HG02852 (cell line): ENCODE measurements around the gene PAK3.

ENCODE experiments used
- ATAC-seq: cut with Tn5 transposase; IDR thresholded peaks from one replicate; pipeline ENCODE4 v1.9.1; 2021; ENCODE audit warnings: mild to moderate bottlenecking, moderate library complexity; ENCODE audit not compliant: unreplicated experiment

PAK3 gene

GRCh38 chrX:111129921-111130320 is 33.9 kb downstream of the PAK3 start:
- no peak for ATAC-seq

DNA sequence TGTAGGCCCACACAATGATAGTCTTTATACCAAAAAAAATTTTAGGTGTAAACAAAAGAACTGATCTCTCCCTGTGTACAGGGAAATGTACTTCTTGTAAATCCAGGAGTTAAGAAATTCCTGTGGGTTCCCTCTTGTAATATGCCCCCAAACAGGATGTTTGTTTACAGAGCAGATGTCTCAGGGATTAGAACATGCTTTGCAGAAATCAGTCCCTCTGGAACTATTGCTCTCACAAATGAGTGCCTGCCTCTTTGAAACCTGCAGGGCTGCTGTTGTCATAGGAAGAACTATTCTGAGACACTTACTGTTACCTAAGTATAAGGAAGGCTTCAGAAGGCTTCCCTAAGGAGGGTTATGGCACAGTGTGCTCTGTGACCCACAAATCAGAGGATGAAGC is 35.6 kb downstream of the PAK3 start:
- no peak for ATAC-seq

GRCh38 chrX:111133389-111133788 is 37.4 kb downstream of the PAK3 start:
- no peak for ATAC-seq

DNA sequence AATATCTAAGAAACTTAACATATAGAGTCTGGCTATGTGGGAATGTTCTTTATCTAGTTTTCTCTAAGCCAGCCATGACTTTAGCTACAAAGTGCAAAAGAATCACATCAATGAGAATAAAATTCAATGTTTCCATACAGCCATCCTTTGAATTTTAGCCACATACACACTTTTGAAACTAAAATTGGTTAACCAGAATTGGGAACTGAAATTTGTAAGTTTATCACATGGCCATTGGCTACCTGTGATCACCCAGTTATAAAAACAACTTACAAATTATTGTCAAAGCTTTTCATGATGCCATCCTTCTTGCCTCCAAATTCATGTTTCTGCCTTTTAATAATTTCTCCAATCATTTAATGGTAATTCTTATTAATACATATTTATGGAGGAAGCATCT is 49.9 kb downstream of the PAK3 start:
- no peak for ATAC-seq

GRCh38 chrX:111151764-111152163 is 55.8 kb downstream of the PAK3 start:
- ATAC-seq = no peak

DNA sequence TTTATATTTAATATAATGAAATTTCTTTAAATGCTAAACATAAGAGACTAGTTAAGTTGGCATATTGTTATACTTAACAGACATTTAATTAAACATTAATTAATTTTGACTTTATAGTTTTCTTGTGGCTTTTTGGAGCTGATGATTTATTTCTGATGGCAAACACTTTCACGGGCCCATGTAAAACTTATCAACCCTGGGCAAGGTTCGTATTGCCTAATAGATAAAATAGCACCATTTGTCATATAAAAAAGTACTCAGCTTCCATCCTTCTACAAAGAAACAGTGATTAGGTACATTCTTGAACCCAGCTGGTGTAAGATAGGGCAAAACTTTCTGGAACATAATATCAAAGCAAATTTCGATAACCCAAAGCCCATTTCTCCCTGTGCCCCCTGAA is 63.2 kb downstream of the PAK3 start:
- ATAC-seq = no peak

DNA sequence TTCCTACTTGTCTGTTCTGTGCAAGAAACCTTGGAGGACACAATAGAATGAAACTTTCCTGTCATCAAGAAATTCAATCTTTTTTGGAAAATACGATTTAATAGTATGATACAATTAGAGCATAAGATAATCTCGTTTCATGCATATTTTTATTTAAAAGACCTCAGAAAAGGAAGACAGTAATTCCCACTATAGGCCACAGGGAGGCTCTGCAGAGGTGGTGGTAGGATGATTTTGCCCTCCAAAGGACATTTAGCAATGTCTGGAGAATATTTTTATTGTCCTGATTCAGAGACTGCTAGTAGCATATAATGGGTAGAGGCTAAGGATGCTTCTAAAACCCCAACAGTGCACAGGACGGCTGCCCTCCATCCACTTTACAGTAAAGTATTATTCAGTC is 68.7 kb downstream of the PAK3 start:
- ATAC-seq = no peak

DNA sequence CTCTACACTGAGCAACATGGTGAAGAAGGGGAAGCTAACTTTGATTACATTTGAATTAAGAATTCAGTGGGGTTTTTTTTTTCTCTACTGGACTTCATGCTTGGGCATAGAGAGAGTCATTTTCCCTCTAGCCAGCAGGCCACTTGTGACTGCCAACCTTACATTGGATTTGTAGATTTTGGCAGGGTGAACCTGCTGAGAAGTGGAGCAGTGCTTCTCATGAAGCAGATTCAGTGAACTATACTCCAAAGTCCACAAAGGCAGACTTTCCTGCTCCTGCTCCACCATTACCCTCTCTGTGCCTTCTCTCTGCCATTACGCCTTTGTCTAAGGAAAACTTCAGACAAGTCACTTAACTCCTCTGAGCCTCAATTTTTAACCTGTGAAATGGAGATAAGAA is 69.9 kb downstream of the PAK3 start:
- ATAC-seq = no peak

GRCh38 chrX:111167334-111167733 is 71.3 kb downstream of the PAK3 start:
- peak; percentile 62 for ATAC-seq

DNA sequence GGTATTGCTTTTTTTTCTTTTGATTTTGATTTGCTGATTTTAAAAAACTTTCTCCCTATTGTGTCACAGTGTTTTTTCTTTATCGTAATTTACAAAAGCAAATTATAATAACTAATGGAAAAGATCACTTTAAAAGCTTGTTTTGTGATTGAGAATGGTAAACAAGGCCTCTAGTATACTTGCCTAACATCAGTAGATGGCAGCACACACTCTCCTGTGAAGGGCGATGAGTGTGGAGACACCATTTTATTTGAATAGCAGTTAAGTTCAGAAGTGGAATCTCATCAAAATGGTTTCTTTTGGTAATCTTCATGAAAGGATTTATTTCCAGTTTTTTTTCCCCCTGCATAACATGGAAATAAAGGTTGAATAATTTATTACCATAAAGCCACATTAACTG is 72.3 kb downstream of the PAK3 start:
- ATAC-seq = no peak

- ATAC-seq = no peak
Observed at GRCh38 chrX:111169141-111169540, 73.2 kb downstream of the PAK3 start.

DNA sequence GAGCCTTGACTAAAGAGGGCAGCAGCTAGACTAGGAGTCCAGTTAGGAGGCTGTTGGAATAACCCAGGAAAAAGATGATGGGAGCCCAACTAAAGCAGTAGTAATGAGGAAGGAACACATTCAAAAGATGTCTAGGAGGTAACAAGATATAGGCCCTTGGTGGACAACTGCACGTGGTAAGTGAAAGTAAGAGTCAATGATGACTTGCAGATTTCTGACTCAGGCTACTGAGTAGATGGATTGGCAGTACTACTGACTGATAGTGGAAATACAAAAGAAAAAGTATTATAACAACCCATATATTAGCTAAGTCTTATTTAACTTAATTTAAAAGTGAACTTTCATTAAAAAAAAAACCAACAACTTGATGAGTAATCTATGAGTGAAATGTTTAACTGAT is 74.0 kb downstream of the PAK3 start:
- ATAC-seq = no peak

GRCh38 chrX:111180750-111181240 is 84.8 kb downstream of the PAK3 start:
- no peak for ATAC-seq

- ATAC-seq = no peak
Observed at GRCh38 chrX:111181951-111182350, 86.0 kb downstream of the PAK3 start.

DNA sequence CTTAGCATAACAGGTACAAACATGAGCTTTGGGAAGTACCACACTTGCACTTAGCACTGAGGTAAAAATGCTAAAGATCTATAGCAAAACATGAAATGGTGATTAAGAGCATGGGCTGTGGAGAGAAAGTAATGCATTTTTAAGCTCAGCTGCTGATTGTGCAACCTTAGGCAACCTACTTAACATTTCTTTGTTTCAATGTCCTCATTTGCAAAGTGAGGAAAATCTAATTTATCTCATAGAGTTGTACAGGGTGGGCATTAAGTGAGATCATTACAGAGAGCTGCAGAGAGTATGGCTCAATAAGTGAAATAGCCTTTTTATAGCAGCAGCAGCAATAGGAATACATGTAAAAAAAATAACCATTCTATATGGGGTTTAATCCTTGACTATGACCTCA is 87.0 kb downstream of the PAK3 start:
- no peak for ATAC-seq

- no peak for ATAC-seq
Observed at GRCh38 chrX:111191598-111191997, 95.6 kb downstream of the PAK3 start.

- no peak for ATAC-seq
Observed at GRCh38 chrX:111199505-111199904, 103.5 kb downstream of the PAK3 start.

- no peak for ATAC-seq
Observed at GRCh38 chrX:111200327-111200726, 104.3 kb downstream of the PAK3 start.

GRCh38 chrX:111207851-111208250 is 111.9 kb downstream of the PAK3 start:
- ATAC-seq = no peak

DNA sequence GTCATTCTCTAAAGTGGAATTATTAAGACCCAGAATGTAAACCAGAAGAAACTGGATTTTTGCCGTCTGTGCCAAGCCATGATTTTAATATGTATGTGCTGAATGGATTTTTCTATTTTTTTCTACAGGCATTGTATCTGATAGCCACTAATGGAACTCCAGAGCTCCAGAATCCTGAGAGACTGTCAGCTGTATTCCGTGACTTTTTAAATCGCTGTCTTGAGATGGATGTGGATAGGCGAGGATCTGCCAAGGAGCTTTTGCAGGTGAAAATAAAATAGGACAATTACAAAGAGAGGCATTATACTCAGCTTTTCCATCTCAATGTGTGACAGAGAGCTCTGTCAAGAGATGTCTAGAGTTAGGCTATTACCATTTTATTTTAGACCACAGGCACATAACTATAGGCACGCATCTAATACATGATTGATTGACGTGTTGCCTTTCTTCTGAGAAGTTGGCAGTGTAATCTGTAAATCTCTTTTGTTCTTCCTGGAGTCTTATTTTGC is 120.4 kb downstream of the PAK3 start:
- no peak for ATAC-seq

- ATAC-seq = no peak
Observed at GRCh38 chrX:111244235-111244750, 148.3 kb downstream of the PAK3 start.

DNA sequence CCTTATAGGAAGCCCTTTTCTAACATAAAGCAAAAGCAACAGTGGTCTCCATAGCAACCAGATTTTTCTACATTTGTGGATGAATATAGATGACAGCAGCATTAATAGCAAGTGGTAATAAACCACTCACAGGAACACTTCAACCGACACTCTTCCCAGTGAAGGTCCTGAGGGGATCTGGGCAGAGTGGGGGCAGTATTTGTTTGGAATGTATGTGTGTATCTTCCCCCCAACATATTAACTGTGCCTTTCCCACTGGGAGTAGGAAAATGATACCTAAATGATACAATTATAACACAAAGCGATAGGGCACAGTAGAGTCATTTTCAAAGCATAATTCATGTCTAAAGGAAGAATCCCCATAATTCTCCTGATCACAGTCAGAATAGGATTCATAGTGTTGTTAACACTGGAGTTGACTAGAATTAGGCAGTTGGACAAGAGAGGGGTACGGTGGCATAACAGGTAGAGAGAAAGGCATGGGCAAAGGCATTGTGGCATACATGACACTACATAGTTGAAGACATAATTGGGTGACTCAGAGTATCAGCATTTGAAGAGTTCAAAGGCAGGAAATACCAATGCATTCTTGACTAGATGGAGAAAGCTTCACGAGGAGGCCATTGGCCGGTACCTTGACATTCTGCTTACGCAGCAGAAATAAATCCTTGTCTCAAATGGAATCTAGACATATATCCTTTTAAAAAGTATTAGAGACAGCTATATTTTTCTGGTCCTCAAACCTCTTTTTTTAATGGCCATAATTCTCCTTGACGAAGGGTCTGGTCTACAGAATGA is 159.1 kb downstream of the PAK3 start:
- ATAC-seq = no peak

- no peak for ATAC-seq
Observed at GRCh38 chrX:111257733-111258132, 161.7 kb downstream of the PAK3 start.
